Activated CD8-positive, alpha-beta T cell treated with anti-CD3 and anti-CD28 coated beads for 36 hours (primary cell): ENCODE measurements around the gene TRMO. TPM values are rescaled to one million over a fixed set of nuclear protein-coding genes. Genes with fewer than 3 reads are reported as not detected.

Experiments used
- ATAC-seq: fragments of 200-7000 bp; cut with Tn5 transposase; one replicate; pipeline ENCODE4 v1.10.0; 2021; ENCODE audit warnings: mild to moderate bottlenecking, moderate library complexity
- CTCF ChIA-PET: fragments of 350-600 bp; sonication (Branson Sonifier 250); formaldehyde crosslinking; loops from one replicate; lab custom pipeline; 2021; ENCODE audit warnings: antibody characterized with exemption; lab: Charles Lee
- POLR2A ChIA-PET: fragments of 350-600 bp; sonication (Branson Sonifier 250); formaldehyde crosslinking; loops from one replicate; lab custom pipeline; 2021; ENCODE audit warnings: antibody characterized with exemption; lab: Charles Lee
- DNase-seq: peaks from one replicate; pipeline ENCODE4 v3.0.0-alpha.2; 2020
- H3K27ac Mint-ChIP-seq: one replicate; pipeline ENCODE4 v1.8.0; 2021; ENCODE audit warnings: mild to moderate bottlenecking, mixed read lengths
- H3K27me3 Mint-ChIP-seq: one replicate; pipeline ENCODE4 v1.8.0; 2021; ENCODE audit warnings: mixed read lengths
- H3K36me3 Mint-ChIP-seq: one replicate; pipeline ENCODE4 v1.8.0; 2021; ENCODE audit warnings: low read depth, mixed read lengths
- H3K4me1 Mint-ChIP-seq: one replicate; pipeline ENCODE4 v1.8.0; 2021; ENCODE audit warnings: low read depth, mixed read lengths
- H3K4me3 Mint-ChIP-seq: one replicate; pipeline ENCODE4 v1.8.0; 2021; ENCODE audit warnings: mild to moderate bottlenecking, moderate library complexity, mixed read lengths
- H3K9me3 Mint-ChIP-seq: one replicate; pipeline ENCODE4 v1.8.0; 2021; ENCODE audit warnings: mixed read lengths
- CTCF ChIP-seq: fragments of 200-600 bp; IDR thresholded peaks from one replicate; pipeline ENCODE4 v1.8.0; 2022; ENCODE audit warnings: antibody characterized with exemption, mild to moderate bottlenecking
- intact Hi-C: fragments of 100-400 bp; cut with micrococcal nuclease; formaldehyde crosslinking; loops from one replicate; pipeline ENCODE4 v1.10.0; 2022
- total RNA-seq, 2 experiments: library from RNA; stranded (reverse); gene quantifications; one replicate each; pipeline ENCODE4 v1.2.3, GENCODE V29; 2021

Gene TRMO
- total RNA-seq, 2 experiments from 2014 or later, result 12.6 to 13.3 TPM

DNA sequence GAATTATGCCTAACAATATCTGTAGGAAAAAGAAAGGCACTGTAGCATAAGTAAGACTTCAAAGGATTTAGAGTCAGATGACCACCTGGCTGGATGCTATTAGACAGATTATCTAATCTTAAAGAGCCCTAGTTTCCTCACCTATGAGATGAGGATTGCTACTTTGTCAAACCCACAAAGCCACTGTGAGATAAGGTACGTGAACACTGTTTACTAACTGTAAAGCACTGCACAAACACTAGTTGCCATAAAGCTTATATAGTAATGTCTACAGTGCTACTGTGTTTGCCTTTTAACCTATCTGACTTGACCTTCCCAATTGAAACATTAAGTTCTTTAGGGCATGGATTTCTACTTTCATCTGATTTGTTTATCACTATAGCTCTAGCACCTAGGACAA, 10.3 kb downstream of the TRMO start:
- Mint-ChIP-seq H3K27me3 (no peaks in the 10 kb centered on the region), H3K36me3 (peaks cover 56% of the 10 kb centered on the region), H3K4me3 (no peak overlapping the region), H3K9me3 (no peaks in the 10 kb centered on the region), H3K4me1 (peaks cover 50% of the 10 kb centered on the region), H3K27ac (peak overlapping the region; percentile 32)
- ChIA-PET POLR2A (interaction anchor here (8.8 kb wide), 1 partner anchor 9 kb away, joined by 86 read pairs; the partner anchor contains the start of gene TRMO), CTCF (interaction anchor here (3.5 to 7.1 kb wide), 2 partner anchors 10 to 12 kb away, joined by 32 to 77 read pairs; partner anchors contain the start of gene TRMO)
- TF ChIP-seq CTCF, result no peak
- DNase-seq (no peak), ATAC-seq (no peak)
- intact Hi-C loops, result no loop called here

DNA sequence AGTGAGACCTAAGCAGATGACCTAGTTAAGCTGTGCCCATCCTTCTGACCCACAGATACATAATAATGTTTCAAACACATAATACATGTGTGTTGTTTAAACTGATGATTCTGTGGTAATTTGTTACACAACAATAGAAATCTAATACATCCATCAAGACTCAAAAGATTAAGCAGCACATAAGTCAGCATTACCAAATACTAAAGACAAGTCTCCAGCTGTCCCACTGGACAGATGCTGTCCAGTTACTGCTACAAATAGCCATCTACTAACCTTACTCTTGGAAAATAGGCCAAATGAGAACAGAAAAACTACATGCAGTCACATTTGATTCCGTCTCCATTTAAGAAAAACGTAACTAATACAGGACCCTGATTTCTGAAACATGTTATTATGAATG, 10.8 kb downstream of the TRMO start:
- ATAC-seq, result no peak

GRCh38 chr9:97910357-97910756, 11.9 kb downstream of the TRMO start:
- POLR2A ChIA-PET, result interaction anchor here (0.7 to 8.8 kb wide), 3 partner anchors 11 to 1597 kb away, joined by 3 to 86 read pairs (median 3); partner anchors contain the start of gene TRMO
- intact Hi-C loops, result no loop called here
- no peak overlapping the region for H3K4me3 Mint-ChIP-seq

More for the DNA sequence above, 10.8 kb downstream of the TRMO start:
- DNase-seq, result no peak
- ChIA-PET POLR2A (interaction anchor here (8.8 kb wide), 1 partner anchor 10 kb away, joined by 86 read pairs; the partner anchor contains the start of gene TRMO), CTCF (interaction anchor here (3.5 to 7.1 kb wide), 2 partner anchors 10 to 11 kb away, joined by 32 to 77 read pairs; partner anchors contain the start of gene TRMO)
- peaks cover 54% of the 10 kb centered on the region for H3K36me3 Mint-ChIP-seq
- intact Hi-C loops, result no loop called here
- H3K4me3 Mint-ChIP-seq, result no peak overlapping the region
- H3K4me1 Mint-ChIP-seq, result peaks cover 51% of the 10 kb centered on the region
- TF ChIP-seq CTCF, result no peak
- H3K27me3 Mint-ChIP-seq, result no peaks in the 10 kb centered on the region
- H3K9me3 Mint-ChIP-seq, result no peaks in the 10 kb centered on the region
- peak overlapping the region; percentile 32 for H3K27ac Mint-ChIP-seq

GRCh38 chr9:97908705-97909104, 13.6 kb downstream of the TRMO start:
- intact Hi-C loops, result no loop called here
- TF ChIP-seq CTCF, result no peak
- H3K36me3 Mint-ChIP-seq, result peaks cover 51% of the 10 kb centered on the region
- no peak for ATAC-seq
- no peaks in the 10 kb centered on the region for H3K9me3 Mint-ChIP-seq
- DNase-seq, result no peak
- H3K27ac Mint-ChIP-seq, result peak overlapping the region; percentile 83
- H3K27me3 Mint-ChIP-seq, result no peaks in the 10 kb centered on the region
- CTCF ChIA-PET, result interaction anchor here (0.8 to 7.1 kb wide), 2 partner anchors 8 to 19 kb away, joined by 5 to 77 read pairs; no protein-coding TSS in a partner anchor
- peaks cover 64% of the 10 kb centered on the region for H3K4me1 Mint-ChIP-seq
- no peak overlapping the region for H3K4me3 Mint-ChIP-seq
- POLR2A ChIA-PET, result interaction anchor here (0.7 to 8.8 kb wide), 5 partner anchors 9 to 73 kb away, joined by 3 to 86 read pairs (median 3); partner anchors contain the start of gene TRMO

More at GRCh38 chr9:97910357-97910756, 11.9 kb downstream of the TRMO start:
- no peaks in the 10 kb centered on the region for H3K9me3 Mint-ChIP-seq
- peaks cover 54% of the 10 kb centered on the region for H3K36me3 Mint-ChIP-seq
- peaks cover 56% of the 10 kb centered on the region for H3K4me1 Mint-ChIP-seq
- CTCF ChIA-PET, result interaction anchor here (0.7 to 7.1 kb wide), 6 partner anchors 10 to 1437 kb away, joined by 3 to 77 read pairs (median 4); partner anchors contain the start of gene TRMO
- no peaks in the 10 kb centered on the region for H3K27me3 Mint-ChIP-seq
- TF ChIP-seq CTCF, result no peak
- no peak for ATAC-seq
- H3K27ac Mint-ChIP-seq, result peak overlapping the region; percentile 74
- no peak for DNase-seq

DNA sequence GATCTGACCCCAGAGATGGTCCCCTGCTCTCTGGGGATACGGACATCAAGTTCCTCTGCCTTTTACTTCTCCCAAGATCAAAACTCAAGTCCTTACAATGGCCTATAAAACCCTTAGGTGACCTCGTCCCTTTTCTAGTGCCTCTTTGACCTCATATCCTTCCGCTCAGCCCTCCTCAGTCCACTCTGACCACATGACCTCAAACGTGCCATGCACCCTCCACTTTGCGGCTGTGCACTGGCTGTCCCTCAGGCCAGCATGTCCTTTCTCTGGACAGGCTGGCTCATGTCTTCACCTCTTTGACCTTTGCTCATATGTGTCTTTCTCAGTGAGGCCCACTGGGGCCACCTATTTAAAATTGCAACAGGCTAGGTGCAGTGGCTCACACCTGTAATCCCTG, 14.7 kb downstream of the TRMO start:
- H3K9me3 Mint-ChIP-seq, result no peaks in the 10 kb centered on the region
- H3K4me1 Mint-ChIP-seq, result peaks cover 71% of the 10 kb centered on the region
- peak overlapping the region; percentile 98 for H3K27ac Mint-ChIP-seq
- ChIA-PET POLR2A (interaction anchor here (1.5 to 8.8 kb wide), 3 partner anchors 10 to 17 kb away, joined by 3 to 86 read pairs (median 9); partner anchors contain the start of gene TRMO), CTCF (interaction anchor here (1.5 to 3.7 kb wide), 2 partner anchors 8 to 14 kb away, joined by 4 to 27 read pairs; partner anchors contain the start of gene TRMO)
- no peak for TF ChIP-seq CTCF
- no peak overlapping the region for H3K4me3 Mint-ChIP-seq
- ATAC-seq (no peak), DNase-seq (no peak)
- no peaks in the 10 kb centered on the region for H3K27me3 Mint-ChIP-seq
- peaks cover 49% of the 10 kb centered on the region for H3K36me3 Mint-ChIP-seq
- intact Hi-C loops, result no loop called here
